HG03108 (cell line): ENCODE results near the gene AGFG2.
A peak's percentile ranks its signal among the peaks of the same experiment; 100 is the strongest.
"Not testable (repeated sequence)": the region's sequence is repeated elsewhere in the genome, so short reads cannot be mapped to it uniquely, and the experiment has no call there.

Source experiments
- ATAC-seq: cut with Tn5 transposase; IDR thresholded peaks from one replicate; pipeline ENCODE4 v1.9.1; 2021; ENCODE audit warnings: moderate library complexity; ENCODE audit not compliant: unreplicated experiment

The AGFG2 gene

DNA sequence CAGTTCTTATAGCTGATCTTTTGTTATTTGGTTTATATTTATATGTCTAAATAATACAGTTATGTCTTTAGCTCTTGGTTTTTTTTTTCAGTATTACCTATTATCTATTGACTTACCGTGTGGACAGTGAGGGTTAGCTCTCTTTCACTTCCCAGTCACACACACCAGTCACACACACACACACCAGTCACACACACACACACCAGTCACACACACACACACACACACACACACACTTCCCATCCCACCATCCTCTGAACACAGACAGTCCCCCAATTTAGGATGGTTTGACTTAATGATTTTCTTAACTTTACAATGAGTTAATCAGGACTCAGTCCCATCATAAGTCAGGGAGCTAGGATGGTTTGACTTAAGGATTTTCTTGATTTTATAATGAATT is 18.9 kb upstream of the AGFG2 start:
- ATAC-seq: no peak

DNA sequence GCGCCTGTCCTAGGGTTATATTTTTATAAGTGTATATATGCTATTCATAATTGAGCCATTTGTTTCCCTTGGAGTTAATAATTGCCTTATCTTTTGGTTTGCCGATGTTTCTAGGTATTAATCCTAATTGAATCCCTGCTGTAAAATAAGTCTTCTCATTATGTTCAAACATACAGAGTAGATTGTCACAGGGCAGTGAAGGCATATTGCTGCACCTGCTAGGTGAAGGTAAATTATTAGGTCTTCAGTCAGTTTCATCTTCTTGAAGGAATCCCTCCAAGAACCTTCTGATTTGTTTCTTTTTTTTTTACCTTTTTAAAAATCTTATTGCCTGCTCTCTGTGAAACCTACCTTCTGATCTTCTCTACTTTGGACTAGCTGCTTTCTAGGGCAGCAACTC is 17.9 kb upstream of the AGFG2 start:
- no peak for ATAC-seq

DNA sequence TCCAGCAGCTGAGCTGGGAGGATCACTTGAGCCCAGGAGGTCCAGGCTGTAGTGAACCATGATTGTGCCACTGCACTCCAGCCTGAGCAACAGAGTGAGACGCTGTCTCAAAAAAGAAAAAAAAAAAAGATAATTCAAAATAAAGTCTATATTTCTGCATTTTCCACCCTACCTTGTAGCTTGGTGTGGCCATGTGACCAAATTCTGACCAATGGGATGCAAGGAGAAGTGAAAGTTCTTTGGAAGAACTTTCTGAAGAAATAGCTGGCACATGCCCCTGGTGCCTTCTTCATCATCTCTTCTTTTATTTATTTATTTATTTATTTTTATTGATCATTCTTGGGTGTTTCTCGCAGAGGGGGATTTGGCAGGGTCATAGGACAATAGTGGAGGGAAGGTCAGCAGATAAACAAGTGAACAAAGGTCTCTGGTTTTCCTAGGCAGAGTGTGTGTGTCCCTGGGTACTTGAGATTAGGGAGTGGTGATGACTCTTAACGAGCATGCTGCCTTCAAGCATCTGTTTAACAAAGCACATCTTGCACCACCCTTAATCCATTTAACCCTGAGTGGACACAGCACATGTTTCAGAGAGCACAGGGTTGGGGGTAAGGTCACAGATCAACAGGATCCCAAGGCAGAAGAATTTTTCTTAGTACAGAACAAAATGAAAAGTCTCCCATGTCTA is 17.0 kb upstream of the AGFG2 start:
- not testable (repeated sequence) for ATAC-seq

DNA sequence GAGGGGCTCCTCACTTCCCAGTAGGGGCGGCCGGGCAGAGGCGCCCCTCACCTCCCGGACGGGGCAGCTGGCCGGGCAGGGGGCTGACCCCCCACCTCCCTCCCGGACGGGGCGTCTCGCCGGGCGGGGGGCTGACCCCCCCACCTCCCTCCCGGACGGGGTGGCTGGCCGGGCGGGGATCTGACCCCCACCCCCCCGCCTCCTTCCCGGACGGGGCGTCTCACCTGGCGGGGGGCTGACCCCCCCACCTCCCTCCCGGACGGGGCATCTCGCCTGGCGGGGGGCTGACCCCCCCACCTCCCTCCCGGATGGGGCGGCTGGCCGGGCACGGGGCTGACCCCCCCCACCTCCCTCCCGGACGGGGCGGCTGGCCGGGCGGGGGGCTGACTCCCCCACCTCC is 15.8 kb upstream of the AGFG2 start:
- not testable (repeated sequence) for ATAC-seq

DNA sequence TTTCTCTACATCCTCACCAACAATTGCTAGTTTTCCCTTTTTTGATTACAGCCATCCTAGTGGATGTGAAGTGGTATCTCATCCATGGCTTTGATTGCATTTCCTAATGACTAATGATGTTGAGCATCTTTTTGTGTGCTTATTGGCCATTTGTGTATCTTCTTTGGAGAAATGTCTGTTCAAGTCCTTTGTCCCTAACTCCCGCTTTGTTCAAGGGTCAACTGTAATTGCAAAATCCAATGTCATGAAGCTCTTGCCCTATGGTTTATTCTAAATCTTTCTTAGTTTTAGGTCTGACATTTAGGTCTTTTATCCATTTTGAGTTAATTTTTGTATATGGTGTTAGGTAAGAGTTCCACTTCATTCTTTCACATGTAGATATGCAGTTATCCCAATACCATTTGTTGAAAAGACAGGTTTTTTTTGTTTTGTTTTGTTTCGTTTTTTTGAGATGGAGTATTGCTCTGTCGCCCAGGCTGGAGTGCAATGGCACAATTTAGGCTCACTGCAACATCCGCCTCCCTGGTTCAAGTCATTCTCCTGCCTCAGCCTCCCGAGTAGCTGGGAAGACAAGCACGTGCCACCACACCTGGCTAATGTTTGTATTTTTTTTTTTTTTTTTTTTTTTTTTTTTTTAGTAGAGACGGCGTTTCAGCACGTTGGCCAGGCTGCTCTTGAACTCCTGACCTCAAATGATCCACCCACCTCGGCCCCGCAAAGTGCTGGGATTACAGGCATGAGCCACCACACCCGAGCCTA is 10.7 kb upstream of the AGFG2 start:
- not testable (repeated sequence) for ATAC-seq

DNA sequence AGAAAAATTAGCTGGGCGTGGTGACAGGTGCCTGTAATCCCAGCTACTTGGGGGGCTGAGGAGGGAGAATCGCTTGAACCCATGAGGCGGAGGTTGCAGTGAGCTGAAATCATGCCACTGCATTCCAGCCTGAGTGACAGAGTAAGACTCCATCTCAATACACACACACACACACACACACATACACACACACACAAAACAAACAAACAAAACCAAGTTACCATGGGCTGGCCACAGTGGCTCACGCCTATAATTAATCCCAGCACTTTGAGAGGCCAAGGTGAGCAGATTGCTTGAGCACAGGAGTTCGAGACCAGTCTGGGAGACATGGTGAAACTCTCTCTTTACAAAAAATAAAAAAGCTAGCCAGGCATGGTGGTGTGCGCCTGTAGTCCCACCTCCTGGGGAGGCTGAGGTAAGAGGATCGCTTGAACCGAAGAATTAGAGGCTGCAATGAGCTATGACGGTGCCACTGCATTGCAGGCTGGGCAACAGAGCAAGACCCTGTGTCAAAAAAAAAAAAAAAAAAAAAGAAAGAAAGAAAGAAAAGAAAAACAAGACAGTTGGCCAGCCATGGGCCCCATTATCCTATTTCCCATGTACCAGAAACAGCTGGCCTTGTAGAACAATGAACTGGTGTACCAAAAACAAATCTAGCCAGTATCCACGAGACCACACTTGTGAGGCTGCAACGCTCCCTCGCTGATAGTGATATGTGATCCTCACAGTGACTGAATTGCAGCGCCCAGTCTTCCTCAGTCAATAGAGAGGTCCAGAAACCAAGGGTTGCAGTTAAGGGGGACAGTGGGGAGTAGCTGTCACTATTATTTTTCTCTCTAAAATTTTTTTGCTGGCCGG is 6.6 kb upstream of the AGFG2 start:
- no peak for ATAC-seq

DNA sequence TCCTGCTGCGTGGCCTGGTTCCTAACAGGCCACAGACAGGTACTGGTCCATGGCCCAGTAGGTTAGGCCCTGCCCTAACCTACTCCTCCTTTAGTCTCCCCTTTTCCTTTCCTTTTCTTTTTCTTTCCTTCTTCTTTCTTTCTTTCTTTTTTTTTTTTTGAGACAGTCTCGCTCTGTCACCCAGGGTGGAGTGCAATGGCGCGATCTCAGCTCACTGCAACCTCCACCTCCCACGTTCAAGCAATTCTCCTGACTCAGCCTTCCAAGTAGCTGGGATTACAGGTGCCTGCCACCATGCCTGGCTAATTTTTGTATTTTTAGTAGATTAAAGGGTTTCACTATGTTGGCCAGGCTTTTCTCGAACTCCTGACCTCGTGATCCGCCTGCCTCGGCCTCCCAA is 3.0 kb upstream of the AGFG2 start:
- not testable (repeated sequence) for ATAC-seq

DNA sequence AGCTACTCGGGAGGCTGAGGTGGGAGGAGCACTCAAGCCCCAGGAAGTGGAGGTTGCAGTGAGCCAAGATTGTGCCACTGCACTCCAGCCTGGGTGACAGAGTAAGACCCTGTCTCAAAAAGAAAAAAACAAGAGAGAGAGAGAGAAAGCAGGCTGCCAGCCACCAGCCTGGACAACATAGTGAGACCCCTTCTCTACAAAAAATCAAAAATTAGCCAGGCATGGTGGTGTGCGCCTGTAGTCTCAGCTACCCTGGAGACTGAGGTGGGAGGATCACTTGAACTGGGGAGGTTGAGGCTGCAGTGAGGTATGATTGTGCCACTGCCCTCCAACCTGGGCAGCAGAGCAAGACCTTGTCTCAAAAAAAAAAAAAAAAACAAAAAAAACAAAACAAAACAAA is 2.3 kb upstream of the AGFG2 start:
- ATAC-seq: not testable (repeated sequence)

DNA sequence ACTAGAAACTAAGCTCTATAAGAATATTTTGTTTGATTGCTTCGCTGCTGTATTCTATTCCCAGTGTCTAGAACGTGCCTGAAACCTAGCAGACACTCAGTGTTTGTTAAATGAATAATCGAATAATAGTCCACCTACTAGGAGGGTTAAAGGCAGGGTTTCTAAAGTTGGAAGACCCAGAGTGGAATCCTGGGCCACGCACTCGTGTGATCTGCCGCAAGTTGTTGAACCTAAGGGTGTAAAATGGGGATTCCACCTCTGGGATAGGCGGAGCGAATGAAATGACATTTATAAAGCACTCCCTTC is 702 bp upstream of the AGFG2 start:
- no peak for ATAC-seq

DNA sequence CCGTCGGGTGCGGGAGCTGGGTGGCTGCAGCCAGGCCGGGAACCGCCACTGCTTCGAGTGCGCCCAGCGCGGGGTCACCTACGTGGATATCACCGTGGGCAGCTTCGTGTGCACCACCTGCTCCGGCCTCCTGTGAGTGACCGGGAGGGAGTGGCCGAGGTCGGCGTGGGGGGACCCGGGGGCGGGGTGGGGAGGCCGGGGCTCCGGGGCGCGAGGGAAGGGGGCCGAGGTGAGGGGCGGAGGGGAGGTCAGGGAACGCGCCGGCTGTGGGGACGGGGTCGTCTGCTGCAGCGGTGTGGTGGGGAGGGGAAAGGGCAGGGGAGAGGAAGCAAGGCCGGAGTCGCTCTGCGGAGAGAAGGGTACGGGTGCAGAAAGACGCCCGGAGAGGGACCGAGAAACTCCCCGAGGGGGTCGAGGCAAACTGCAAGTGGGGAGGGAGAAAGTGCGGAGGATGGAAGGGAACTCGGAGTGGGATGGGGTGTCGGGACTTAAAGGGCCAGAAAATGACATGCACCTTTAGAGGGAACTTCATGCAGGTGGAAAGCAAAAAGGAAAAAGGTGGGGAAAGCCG is 518 bp downstream of the AGFG2 start:
- ATAC-seq: no peak

DNA sequence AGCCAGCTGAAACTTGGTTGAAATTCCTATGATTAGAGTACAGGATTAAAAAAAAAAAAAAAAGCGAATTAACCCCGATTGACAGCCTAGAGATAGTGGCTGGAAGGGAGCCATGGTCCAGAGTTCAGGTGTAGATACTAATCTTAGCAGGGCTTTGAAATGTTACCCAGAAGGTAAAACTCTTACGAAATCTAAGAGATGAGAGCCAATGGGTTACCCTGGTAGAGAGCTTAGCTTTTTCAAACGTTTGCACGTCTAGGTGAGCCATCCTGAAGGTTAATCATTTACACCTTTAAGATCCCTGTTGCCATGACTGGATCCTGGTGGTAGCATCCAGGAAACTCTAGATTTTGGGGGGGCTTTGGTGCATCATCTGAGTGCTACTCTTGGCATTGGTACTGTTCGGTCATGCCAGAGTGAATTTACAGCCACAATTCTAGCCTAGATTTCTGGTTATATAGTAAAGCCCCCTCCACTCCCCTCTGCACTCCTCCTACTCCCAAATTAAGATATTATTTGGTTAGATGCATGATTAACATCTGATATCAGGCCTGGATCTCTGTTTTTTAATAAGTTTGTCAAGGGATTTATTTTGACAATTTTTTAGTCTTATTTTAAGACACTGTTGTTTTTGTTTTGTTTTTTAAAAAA is 1.2 kb downstream of the AGFG2 start:
- ATAC-seq: no peak

DNA sequence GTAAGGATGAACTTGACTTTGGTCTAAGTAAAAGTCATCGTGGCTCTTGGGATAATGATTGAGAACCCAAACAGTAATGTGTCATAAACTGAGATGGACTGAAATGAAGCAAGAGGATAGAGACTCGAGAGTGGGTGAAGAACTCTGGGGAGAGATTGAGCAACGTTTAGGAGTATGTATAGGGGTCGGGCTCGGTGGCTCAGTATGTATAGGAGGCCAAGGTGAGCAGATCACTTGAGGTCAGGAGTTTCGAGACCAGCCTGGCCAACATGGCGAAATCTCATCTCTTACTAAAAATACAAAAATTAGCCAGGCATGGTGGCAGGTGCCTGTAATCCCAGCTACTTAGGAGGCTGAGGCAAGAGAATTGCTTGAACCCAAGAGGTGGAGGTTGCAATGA is 2.3 kb downstream of the AGFG2 start:
- ATAC-seq: not testable (repeated sequence)

DNA sequence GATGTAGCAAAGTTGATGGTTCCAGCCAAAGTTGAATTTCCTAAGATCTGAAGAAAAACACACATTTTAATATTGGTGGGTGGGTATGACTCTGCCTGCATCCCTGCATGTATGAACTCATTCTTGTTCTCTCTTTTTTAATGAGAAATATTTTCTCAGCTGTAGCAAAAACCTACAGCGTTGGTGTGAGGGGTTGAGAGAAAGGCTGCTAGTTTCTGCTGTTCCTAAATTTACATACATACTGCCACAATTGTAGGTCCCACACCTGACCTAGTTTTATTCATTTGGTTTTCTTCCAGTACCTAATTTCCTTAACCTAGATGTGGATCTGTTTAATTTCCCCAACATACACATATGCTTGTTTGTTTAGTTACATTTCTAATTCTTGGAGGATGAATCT is 4.6 kb downstream of the AGFG2 start:
- ATAC-seq: no peak

DNA sequence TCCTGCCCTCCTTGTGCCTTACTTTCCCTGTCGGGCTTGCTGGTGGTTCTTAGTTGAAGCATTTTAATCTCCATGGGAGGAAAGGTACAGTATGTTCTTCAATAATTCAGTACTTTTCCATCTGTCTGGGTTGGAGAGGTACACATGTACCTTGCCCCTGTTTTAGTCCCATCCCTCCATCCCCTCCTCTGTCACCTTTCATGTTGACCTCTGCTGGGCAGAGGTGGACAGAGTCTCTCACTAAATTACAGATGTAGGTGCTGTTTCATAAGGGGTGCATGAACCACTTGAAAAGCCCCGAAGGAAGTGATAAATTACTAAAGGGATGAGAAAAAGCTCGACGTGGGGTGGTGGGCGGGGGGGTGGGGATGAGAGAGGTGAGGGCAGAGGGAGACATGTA is 5.4 kb downstream of the AGFG2 start:
- no peak for ATAC-seq

DNA sequence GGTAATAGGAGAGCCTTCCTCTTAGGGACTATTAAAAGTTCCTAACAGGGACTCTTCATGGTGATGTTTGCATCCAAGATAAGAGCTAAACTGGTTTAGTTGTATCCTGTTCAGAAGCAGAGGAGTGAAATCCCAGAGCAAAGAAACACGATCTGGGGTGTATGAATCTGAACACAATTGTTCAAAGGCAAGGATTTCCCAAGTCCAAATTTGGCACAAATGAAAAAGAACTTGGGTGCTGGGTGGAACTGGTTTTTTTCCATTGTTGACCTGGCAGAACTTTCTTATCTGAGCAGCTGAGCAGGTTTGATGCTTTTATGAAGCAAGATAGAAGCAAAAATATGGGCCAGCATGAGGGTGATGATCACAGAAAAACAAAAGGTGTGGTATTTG is 6.0 kb downstream of the AGFG2 start:
- ATAC-seq: no peak

DNA sequence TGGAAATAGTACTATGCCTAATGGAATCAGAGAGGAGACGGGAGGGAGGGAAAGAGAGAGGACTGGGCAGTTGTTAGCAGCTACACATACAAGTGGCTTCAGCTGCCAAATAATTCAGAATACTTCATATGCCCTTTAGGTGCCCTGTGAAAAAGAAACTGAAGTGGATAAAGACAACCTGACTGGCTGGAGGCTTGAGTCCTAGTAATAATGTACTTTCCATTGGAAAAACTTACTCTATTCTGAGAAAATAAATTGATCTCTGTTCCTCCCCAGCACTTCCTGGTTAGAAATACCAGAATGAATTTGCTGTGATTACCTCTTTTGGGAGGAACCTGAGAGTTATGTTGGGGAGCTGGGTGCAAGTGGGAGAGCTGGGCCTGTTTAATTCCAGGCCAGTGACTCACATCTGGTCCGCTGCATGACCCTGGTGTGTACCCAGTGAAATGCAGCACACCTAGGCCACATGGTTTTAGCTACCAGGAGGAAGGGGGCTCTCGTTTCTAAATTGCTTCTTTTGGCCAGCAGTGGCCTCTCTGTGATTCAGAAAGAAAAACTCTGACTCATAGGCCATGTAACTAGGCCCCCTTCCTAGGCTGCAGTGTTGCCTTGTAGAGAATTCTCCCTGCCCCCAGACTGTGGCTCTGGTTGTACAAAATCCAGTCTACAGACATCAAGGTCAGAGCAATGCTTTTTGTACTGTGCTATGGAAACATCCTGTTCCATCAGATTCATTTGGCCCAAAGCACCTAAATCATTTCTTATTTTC is 6.5 kb downstream of the AGFG2 start:
- peak; percentile 47 for ATAC-seq

DNA sequence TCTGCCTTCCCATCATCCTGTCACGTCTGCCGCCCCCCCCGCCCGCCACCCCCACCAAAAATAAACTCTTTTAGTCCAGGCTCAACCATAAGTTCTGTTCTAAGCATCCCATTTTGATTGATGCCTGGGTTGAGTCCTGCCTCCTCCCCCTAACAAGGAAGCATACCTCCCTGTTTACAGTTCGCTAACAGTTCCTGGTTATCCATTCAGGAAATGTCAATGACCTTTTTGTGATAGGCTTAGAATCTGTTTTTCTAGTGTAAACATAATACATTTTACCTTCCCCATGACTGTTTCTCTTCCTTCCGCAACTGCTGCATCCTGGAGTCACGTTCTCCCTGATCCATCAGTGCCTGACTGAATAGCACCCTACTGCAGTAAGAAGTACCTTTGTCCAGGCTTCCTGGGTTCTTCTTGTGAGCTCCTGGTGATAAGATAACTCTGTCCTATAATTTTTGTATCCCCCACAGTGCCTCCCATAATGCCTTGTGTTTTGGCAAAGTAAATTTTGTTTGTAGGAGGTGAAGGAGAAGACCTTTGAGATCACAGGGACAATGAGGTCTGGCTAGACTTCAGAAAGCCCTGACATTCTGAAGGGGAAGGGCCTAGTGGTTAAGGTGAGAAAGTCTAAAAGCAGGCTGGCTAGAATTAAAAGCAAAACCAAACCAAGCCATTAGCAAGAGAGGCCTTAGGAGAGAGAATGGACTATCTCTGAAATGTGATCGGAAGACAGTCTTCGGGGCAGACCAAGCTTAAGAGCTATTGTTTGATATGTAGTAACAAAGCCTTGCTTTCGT is 7.3 kb downstream of the AGFG2 start:
- no peak for ATAC-seq

DNA sequence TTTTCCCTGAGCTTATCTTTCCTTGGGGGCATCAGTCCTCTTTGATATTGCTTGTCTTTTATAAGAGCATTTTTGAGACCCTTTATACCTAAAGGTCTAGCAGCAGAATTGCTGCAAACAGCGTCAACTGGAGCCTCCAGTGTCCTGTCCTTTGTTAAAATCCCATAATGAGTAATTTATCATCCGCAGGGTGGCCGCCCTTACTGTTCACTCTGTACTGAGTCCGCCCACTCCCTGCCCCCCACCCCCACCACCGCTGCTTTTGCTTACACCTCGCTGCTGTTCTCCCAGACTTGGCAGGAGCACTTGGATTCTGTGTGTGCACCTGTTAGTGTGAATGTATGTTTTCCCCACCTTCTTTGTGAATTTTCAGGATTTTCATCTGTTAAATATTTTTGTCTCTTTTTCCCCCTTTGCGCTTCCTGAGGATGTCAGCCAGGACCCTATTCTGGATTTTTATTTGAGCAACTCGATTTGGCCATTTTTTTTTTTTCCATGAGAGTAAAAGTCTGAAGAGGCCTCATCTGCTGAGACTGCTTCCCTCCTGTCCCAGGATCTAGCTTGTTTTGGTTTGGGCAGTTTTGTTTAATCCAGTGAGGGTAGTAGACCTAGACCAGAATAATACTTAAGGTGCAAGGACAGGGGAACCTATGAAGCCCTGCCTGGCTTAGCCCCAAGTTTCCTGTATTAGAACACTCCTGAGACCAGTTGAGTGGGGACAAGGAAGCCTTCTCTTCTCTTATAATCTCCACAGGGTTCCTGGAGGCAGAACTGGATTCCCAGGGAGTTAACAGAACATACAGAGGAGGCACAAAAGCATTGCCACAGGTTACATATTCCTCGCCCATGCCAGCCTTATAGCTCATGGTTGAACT is 8.2 kb downstream of the AGFG2 start:
- ATAC-seq: no peak

DNA sequence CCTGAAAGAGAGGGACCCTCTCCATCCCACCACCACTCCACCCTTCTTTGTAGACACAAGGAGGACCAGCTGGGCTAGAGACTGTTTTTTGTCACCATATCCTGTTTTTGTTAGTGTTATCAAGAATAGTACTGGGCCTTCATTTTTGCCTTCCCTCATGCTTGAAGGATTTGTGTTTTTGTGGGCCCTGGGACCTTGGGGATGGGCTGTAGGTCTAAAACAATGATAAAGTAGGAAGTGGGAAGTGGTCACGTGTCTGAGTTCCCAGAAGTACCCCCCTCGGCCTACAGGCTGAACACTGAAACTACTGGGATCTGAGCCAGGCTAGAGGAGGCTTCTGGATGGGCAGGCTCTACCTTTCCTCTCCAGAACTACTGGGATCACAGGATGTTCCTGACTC is 8.9 kb downstream of the AGFG2 start:
- no peak for ATAC-seq
